Cardiac fibroblast (primary cell): Measurements from ENCODE around the gene ALKBH1.

Experiments used
- DNase-seq, 2 donors: peaks; one replicate each; pipeline versions ENCODE4 v3.0.0 to v3.0.0-alpha.2; 2010; ENCODE audit warnings: low read depth in 2 of 2
- H3K4me3 ChIP-seq, 2 donors: replicated peaks in 1 of 2; 1 replicate in 1 of 2; 2 replicates in 1 of 2; pipeline ENCODE4 v1.5.1; 2011; ENCODE audit warnings: low read depth in 2 of 2, low read length in 2 of 2, mild to moderate bottlenecking in 2 of 2, moderate library complexity in 1 of 2
- CTCF ChIP-seq: IDR thresholded peaks from one replicate; pipeline ENCODE4 v1.5.1; 2011; ENCODE audit warnings: low read depth, mild to moderate bottlenecking, low read length, inconsistent platforms

ALKBH1 gene

GRCh38 chr14:77630111-77630510 is 77.7 kb downstream of the ALKBH1 start:
- no peak for DNase-seq
- no peak for TF ChIP-seq CTCF

GRCh38 chr14:77625360-77625759 is 82.5 kb downstream of the ALKBH1 start:
- TF ChIP-seq CTCF: no peak
- no peak overlapping the region for H3K4me3 ChIP-seq
- no peak for DNase-seq

More at GRCh38 chr14:77630111-77630510, 77.7 kb downstream of the ALKBH1 start:
- H3K4me3 ChIP-seq: no peak overlapping the region

GRCh38 chr14:77623201-77623600 is 84.6 kb downstream of the ALKBH1 start:
- no peak for DNase-seq
- TF ChIP-seq CTCF: no peak
- H3K4me3 ChIP-seq: no peak overlapping the region
